Fibroblast of skin of back (primary cell): ENCODE results near the gene MRPL19.
"Not testable (repeated sequence)": the region's sequence is repeated elsewhere in the genome, so short reads cannot be mapped to it uniquely, and the experiment has no call there.

Experiments used
- DNase-seq: peaks from one replicate; pipeline ENCODE4 v3.0.0-alpha.2; 2013

The MRPL19 gene

DNA sequence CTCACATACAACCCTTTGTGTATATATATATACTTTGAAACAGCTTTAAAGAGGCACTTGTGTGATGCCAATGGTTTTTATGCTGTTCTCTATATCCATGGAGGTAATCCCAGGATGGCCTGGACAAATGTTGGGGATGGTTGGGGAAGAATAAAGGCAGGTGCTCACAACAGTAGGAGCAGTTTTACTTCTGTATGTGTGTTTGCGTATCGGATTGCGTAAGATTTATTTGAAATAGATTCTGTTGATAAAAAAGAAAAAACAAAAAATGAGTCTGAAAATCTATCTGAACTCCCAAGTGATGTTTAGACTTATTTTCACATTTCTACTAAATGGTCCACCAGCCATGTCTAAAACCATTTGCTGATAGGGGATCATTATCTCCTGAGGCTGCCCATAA is 29.3 kb downstream of the MRPL19 start:
- no peak for DNase-seq

DNA sequence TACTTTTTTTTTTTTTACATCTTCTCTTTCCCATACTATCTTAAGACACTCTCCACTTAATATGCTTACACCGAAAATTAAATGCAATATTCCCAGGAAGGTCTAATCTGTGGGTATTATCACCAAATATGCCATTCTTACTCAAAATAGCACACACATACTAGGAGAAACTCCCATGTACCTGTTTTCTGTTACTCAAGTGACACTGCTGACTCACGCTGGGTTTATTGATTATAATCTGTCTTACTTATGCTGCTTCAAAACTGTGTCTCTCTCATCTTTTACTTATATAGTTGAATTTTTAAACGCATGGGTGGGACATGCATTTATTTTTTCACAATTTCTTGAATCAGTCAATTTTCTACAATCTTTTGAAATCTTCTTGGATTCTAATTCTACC is 29.9 kb downstream of the MRPL19 start:
- no peak for DNase-seq

DNA sequence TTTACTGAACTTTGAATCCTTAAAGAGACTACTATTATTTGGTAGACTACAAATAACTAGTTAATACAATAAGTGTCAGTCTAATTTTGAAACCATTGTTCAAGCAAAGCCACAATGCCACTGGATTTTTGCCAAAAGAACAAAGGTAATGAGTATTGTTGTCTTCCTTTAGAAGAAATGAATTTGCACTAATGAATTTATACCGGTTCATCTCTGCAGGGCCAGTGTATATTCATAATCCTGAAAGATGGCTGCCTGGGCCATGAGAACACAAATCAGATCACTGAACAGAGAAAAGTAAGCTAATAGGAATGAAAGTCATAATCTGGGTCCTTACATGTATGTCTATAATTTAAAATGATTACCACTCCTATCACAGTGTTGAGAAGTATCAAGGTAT is 33.0 kb downstream of the MRPL19 start:
- no peak for DNase-seq

- no peak for DNase-seq
Measured at GRCh38 chr2:75680402-75680801, 33.8 kb downstream of the MRPL19 start.

DNA sequence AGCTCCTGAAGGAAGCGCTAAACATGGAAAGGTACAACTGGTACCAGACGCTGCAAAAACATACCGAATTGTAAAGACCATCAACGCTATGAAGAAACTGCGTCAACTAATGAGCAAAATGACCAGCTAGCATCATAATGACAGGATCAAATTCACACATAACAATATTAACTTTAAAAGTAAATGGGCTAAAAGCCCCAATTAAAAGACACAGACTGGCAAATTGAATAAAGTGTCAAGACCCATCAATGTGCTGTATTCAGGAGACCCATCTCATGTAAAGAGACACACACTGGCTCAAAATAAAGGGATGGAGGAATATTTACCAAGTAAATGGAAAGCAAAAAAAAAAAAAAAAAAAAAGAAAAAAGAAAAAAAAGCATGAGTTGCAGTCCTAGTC is 36.8 kb downstream of the MRPL19 start:
- DNase-seq, result not testable (repeated sequence)

GRCh38 chr2:75688196-75688595 is 41.6 kb downstream of the MRPL19 start:
- DNase-seq, result no peak

DNA sequence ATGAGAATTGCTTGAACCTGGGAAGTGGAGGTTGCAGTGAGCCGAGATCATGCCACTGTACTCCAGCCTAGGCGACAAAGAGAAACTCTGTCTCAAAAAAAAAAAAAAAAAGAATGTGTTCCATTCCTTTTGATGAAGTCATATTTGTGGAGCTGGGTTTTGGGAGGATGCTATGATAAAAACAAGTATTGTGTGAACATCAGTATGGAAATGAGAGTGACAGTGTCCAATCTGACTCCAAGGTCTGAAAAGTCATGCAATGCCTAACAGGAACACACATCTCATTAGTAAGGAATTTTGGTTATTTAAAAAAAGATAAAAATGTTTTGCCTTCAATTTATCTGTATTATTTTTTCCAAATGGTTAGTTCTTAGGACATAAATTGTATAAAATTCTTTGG is 52.3 kb downstream of the MRPL19 start:
- DNase-seq, result peak; percentile 59

GRCh38 chr2:75702593-75702992 is 56.0 kb downstream of the MRPL19 start:
- DNase-seq, result no peak

DNA sequence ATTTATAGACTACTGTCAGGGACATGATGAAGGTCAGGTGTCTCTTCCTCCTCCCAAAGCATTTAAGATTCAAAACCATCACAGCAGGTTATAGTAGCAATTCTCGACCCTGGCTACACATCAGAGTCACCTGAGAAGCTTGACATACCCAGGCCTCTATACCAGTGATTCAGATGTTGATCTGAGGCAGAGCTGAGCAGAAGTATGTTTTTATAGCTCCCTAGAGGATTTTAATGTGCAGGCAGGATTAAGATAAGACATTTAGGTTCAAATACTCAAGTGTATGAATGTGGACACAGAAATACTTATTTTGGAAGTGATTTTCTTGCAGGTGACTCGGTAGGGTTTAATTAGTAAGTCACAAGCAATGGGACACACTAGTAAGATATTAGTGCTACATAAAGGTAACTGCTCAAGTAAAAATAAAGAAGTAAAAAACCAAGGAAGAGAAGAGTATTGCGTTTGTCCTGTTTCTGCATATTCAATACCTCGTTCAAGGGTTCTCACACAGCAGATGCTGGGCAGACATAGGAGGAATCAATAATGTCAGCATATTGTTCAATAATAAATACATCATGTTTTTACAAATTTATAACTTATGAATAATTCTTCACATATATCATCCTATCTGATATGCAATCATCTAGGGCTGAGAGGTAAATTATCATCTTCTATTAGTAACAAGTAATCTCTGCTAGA is 57.2 kb downstream of the MRPL19 start:
- no peak for DNase-seq

DNA sequence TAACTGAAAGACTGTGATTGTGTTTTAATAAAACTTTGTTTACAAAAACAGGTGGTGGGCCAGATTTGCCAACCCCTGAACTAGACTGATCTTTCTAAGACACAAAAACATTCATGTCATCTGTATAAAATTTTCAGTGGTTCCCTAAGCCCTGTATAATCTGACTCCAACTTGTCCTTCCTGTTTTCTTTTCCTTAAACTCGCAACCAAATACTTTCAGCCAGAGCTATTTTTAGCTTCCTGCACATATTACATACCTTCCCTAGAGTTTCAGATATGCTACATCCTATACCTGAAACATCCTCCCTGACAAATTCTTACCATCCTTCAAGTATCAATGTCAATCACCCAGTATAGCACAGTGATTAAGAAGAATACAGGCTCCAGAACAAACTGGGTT is 59.3 kb downstream of the MRPL19 start:
- peak; percentile 52 for DNase-seq

DNA sequence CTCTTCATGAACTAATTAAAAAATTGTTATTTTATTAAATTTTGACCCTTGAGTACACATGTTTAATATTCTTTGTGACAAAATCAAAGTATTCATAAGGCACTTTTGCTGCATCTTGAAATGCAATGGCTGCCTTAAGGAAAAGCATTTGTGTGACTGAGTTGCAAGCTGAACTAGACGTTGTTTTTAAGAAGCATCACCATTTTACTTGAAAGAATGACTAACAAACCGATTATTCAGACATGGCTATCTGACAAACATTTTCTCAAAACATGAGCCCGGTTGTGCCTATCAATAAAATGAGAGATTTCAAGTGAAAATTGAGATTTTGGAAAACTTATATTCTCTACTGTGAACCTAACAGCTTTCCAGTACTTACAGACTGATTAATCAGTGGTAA is 61.3 kb downstream of the MRPL19 start:
- no peak for DNase-seq

DNA sequence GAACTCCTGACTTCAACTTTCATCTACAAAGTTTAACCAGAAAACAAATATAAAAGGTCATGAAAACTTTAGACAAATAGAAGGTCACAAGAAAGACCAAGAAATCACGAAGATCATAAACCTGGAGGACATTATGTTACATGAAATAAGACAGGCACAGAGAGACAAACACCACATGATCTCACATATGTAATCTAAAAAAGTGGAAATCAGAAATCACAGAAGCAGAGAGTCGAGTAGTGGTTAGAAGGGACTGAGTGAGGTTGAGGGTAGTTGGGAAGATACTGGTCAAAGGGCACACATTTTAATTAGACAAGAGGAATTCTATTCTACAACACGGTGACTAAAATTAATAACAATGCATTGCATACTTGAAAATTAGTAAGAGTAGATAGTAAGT is 62.7 kb downstream of the MRPL19 start:
- no peak for DNase-seq

GRCh38 chr2:75710220-75710576 is 63.6 kb downstream of the MRPL19 start:
- no peak for DNase-seq

DNA sequence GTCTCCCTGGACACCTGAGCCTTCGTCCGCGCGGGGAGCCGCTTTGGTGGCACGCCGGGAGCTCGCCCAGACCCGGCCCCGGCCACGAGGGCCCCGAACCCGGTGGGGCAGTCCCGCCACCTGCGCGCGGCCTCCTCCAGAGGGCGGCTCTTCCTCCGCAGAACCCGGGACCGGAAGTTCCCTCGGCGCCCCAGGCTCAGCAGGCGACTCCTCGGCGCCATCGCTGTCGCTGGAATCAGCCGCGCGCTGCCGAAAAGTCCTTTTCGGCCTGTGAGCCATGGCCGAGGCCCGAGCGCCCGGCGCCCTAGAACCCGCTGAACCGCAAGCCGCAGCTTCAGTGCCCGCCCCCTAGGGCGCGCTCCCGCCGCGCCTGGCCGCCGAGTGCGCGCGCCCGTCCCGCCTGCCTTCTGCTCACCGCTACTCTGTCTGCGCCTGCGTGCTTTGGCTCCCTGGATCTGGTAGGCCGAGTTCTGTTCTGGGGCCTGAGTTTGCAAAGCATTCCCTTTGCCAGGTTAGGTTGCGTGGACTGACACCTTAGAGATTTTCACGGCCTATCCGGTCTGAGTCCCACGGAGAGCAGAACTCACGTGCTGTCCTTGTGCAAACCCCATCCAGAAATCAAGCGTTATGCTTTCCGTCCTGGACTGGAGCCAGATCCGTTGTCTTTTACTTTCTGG is 64.1 kb downstream of the MRPL19 start, which contains the start of gene GCFC2:
Gene GCFC2, minus strand, starts transcription at position 339 of the 677 bp plus-strand sequence. Its CDS starts 60 bp downstream, at position 279.
- peak; percentile 87 for DNase-seq

DNA sequence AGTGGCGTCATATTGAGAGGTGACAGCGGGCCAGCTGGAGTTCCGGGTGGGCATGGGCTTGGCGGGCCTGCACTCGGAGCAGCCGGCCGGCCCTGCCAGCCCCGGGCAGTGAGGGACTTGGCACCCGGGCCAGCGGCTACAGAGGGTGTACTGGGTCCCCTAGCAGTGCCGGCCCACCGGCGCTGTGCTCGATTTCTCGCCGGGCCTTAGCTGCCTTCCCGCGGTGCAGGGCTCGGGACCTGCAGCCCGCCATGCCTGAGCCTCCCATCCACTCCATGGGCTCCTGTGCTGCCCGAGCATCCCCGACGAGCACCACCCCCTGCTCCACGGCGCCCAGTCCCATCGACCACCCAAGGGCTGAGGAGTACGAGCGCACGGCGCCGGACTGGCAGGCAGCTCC is 65.0 kb downstream of the MRPL19 start:
- DNase-seq, result not testable (repeated sequence)

DNA sequence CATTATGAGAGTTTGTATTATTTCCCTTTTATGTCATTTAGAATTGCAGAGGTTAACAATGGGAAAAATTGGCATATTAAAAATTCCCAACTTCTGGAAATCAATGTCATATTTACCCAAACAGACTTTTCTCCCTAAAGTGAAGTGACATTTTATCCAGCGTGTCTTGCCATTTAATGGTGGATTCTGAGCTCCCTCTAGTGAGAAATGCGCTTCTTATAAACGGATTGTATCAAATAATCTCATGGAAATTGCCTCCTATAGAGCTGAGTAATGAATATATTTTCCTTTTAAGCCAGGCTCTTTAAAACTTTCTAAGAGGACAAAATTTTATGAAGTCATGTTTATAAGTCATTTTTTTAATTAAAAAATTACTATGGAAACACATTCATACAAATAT is 69.8 kb downstream of the MRPL19 start:
- DNase-seq, result peak; percentile 13

- no peak for DNase-seq
Measured at GRCh38 chr2:75719616-75720015, 73.0 kb downstream of the MRPL19 start.

DNA sequence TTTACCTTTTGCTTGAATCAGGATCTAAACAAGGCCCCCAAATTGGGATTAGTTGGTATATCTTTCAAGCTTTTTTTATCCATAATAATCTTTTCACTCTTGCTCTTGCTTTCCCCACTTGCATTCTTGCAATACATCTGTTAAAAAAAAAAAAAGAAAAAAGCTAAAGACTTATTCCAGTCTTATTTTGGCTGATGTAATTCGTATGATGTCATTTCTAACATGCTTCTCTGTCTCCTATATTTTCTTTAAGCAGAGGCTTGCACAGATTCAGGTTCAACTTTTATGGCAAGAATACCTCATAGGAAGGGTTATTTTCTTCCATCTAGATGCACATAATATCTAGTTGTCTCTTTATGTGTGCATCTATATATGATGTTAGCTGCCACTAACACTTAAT is 73.9 kb downstream of the MRPL19 start:
- no peak for DNase-seq

DNA sequence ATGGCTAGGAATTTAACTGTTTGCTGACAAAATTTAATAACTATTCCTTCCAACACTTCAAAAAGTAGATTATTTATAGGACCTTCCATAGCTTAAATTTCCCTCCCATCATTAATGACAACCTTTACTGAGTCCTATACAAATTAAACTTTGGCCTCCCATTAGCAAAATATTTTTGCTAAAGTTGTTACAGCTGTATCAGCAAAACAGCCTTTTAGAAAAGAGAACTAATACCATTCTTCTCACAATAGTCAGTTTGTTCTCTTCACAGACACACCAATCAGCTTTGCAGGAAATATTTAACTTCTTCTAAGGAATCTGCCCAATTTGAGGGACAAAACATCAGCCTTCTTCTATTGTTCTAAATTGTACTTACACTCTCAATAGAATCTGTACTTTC is 76.1 kb downstream of the MRPL19 start:
- no peak for DNase-seq

GRCh38 chr2:75728614-75729419 is 82.2 kb downstream of the MRPL19 start:
- no peak for DNase-seq

DNA sequence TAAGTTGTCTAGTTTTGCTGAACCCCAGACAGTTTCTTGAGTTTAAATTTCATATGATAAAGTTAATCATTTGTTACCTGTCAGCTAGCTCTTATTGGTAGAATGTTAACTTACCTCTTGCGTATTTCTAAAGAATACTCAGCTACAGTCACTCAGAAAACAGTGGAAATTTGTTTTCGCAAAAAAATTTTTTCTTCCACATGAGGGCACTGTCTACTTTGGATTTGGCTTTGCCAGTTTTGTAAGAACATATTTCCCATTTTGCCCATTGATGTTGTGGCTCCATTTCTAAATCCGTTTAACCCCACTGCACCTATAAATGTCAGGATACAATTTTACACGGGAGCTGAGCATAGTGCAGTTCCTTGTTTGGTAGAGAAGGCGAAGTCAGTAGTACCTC is 83.3 kb downstream of the MRPL19 start:
- no peak for DNase-seq

DNA sequence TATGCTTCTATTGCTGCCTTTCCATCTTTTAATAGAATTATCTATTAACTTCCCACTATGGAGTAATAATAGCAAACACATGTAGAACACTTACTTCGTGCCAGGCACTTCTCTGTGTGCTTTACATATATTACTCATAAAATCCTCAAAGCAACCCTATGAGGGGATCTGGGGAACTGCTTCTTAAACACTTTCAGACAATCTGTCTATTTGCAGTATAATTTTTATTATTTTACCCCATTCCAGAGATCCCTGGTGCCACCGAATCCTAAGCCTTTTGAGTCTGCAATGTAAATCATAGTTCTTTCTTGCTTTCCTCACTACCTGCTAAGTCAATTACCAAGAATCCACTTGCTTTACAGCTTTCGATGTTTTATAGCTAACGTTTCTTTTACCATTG is 89.7 kb downstream of the MRPL19 start:
- no peak for DNase-seq

DNA sequence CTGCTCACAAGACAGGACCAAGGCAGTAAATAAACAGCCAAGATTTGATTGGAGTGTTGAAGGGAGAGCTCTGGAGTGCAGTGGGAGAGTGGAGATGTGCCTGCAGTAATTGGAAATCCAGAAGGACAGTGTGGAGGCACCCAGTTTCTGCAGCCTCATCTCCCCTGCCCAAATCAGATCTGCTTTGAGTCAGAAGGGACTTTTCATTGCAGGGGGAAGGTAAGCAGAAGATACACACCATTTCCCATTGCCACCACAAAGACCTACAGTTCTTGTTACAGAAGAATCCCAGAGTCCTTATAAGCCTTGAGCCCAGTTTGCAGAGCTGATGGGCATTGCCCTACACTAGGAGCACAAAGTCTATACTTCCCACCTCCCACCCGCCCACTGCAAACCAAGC is 91.4 kb downstream of the MRPL19 start:
- no peak for DNase-seq
